Activated effector memory CD4-positive, alpha-beta T cell treated with Interleukin-2 at 50 U/mL for 16 hours (primary cell): ENCODE results near the gene DENND1A.
"Not testable (repeated sequence)": the region's sequence is repeated elsewhere in the genome, so short reads cannot be mapped to it uniquely, and the experiment has no call there.

Experiments
- DNase-seq: peaks from one replicate; pipeline ENCODE4 v3.0.0-alpha.2; 2020

Gene DENND1A

DNA sequence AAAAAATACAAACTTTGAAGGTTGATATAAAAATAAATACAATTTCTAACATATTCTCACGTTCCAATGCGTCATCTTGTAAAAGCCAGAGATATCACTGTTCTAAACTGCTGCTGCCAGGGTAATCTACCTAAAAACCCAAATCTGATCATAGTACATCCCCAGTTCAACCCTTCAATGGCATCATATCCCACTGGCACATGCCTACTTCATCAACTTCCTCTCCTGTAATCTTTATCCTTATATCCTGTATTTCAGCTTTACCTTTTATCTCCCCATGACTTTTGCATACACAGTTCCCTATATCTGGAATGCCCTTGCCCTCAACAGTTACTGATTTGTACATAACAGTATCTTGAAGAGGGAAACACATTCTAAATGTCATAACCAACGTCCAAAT lies 7.5 kb downstream of the DENND1A start:
- no peak for DNase-seq

DNA sequence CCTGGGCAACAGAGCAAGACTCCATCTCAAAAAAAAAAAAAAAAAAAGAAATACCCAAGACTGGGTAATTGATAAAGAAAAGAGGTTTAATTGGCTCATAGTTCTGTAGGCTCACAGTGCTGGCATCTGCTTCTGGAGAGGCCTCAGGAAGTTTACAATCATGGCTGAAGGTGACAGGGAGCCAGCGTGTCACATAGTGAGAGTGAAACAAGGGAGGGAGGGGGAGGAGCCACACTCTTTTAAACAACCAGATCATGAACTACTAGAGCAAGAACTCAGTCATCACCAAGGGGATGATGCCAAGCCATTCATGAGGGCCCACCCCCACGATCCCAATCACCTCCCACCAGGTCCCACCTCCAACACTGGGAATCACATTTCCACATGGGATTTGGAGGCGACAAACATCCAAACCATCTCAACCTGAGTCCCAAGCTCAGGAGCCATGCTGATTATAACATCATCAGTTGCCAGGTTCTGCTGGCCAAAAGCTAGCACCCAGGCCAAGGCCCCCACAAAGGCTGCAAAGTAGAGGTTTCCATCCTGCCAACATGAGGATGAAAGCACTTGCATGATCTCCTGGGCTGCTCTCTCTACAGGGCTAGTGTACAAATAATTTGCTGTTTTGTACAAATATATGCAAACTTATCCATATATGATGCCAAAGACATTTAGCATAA lies 15.3 kb downstream of the DENND1A start:
- no peak for DNase-seq

DNA sequence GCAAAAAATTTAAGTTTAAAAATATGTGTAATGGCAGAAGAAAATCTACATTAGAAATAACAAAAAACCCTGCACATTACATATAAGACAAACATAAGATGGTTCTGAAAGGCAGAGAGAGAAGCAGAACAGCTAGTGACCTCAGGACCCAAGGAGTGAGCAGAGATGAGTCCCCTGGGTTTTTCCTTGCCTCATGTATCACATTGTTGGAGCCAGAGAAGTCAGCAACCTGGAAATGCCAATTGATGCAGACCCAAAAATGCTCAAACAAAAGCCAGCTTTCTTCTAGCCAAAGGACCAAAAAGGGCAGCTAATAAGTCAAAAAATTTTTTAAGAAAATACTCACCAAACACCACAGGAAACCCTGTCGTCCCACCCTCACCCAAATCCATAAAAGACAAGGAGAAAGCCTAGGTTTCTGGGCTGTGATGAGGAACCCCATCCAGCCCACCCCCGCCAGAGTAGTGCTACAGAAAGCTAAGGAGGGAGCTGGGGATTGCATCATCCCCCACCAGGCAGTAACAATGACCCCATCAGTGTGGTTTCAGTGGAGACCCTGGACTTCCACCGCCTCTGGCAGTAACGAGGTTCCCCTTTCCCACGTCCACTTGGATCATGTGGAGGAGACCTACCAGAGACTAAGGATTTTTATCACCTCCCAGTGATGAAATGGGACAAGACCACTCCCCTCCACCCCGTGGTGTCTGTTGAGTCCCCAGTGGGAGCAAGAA lies 17.6 kb downstream of the DENND1A start:
- no peak for DNase-seq

DNA sequence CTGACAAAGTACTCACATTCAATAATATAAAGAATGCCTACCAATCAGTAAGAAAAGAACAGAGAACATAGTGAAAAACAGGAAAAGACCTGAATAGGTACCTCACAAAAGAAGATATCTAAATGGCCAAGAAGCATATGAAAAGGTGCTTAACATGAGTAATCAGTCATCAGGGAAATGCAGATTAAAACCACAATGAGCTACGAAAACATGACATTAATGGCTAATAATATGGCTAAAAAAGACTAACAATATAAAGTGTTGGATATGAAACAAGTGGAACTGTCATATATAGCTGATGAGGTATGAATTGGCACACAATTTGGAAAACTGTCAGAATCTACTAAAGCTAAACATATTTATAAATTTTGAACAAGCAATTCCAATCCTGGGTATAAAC lies 18.9 kb downstream of the DENND1A start:
- DNase-seq, result no peak

DNA sequence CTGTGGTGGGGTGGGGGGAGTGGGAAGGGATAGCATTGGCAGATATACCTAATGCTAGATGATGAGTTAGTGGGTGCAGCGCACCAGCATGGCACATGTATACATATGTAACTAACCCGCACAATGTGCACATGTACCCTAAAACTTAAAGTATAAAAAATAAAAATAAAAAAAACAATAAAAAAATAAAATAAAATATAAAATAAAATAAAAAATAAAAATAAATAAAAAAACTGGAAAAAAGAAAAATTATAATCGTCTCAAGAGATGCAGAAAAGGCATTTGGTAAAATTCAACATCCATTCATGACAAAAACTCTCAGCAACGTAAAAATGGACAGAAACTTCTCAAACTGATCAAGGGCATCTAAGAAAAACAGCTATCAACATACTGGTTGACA lies 20.7 kb downstream of the DENND1A start:
- not testable (repeated sequence) for DNase-seq

DNA sequence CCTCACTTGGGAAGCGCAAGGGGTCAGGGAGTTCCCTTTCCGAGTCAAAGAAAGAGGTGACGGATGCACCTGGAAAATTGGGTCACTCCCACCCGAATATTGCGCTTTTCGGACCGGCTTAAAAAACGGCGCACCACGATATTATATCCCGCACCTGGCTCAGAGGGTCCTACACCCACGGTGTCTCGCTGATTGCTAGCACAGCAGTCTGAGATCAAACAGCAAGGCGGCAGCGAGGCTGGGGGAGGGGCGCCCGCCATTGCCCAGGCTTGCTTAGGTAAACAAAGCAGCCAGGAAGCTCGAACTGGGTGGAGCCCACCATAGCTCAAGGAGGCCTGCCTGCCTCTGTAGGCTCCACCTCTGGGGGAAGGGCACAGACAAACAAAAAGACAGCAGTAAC lies 26.4 kb downstream of the DENND1A start:
- not testable (repeated sequence) for DNase-seq

DNA sequence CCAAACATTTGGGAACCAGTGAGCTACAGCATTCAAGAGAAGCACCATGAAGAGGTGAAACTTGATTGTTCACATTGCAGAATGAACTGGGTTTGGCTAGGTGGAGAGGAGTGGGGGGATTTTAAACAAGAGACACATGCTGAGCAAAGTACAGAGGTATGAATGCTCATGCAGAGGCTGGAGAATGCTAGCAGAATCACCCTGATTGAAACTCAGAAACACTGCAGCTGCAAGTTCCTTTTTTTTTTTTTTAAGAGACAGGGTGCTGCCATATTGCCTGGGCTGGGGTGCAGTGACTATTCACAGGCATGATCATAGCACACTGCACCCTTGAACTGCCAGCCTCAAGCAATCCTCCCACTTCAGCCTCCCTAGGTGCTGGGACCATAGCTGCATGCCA lies 35.1 kb downstream of the DENND1A start:
- DNase-seq, result no peak

DNA sequence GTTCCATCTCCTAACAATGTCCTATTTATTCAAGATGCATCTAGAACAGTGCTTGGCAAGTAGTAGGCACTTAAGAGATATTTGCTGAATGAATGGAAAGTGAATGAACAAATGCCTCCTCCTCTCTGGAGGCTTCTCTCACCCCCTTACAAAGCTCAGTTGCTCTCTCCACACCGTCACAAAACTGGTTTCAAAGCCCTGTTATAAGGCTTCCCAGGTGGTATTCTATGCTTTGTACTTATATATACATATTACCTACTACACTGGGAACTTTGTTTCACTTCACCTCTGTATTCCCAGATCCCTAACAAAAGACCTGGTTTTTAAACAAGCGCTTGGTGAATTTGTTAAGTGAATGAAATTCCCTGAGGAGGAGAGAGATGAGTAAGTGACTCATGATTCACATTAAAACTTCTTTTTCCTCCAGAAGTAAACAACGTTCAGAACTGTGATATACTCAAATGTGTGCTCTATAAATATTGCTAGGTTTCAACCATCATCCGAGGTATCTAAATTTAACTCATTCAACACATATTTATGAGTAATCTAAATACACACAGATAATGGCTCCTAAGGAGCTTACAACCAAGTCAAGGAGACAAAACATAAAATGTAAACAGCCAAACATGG lies 36.0 kb downstream of the DENND1A start:
- no peak for DNase-seq

DNA sequence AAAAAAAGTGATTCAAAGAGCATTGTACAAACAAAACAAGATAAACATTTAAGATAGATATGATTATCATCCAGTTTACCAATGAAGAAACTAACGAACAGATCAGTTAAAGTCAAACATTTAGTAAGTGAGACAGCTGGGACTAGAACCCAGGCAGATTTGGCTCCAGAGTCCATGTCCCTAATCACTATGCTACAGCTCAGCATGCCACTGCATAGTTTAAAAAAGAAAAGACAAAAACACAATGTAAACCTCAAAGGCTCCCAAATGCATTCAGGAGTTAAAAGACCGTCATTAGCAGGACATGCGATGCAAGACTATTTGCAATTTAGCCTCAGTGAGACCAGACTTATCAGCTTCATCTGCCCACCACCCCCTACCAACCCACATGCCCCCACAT lies 36.8 kb downstream of the DENND1A start:
- DNase-seq, result no peak

DNA sequence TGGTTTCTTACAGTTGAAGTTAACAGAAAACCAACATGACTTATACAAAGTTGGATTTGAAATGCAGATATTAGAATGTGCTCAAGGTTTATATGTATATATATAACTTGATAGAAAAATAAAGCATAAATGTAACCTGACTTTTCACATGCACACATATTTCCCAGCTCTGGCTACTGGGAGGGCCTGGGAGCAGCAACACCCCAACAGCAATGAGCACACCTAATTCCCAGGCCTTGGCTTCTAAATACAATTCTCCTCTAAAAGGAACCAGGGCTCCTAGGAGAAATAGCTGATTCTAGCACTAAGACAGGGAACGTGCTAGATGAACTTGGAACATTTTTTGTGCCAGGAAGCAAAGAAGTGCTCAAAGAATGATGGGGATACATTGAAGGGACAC lies 42.1 kb downstream of the DENND1A start:
- no peak for DNase-seq

DNA sequence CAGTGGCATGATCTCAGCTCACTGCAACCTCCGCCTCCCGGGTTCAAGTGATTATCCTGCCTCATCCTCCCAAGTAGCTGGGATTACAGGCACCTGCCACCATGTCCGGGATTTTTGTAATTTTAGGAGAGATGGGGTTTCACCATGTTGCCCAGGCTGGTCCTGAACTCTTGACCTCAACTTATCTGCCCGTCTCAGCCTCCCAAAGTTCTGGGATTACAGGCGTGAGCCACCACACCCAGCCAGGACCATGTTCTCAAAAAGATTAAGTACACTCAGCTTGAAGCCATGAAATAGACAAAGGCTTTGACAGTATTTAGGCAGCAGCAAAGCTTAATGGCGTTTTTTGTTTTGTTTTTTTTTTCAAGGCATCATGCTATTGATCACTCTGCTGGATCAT lies 44.1 kb downstream of the DENND1A start:
- not testable (repeated sequence) for DNase-seq

DNA sequence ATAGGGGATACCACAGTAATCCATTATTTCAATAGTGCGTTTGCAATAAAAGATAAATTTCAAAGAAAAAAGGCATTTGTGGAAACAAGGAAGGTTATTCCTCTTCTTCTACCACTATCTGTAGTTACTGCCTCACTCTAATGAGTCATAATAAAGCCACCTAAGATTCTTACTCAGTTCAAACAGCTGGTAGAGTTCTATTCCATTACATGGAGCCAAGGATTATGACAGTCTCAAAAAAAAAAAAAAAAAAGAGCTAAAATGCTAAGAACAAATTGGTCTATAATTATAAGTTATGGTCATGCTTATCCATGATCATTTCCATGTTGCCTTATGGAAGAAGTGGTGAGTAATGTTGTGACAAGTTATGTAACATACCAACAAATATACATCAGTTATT lies 46.3 kb downstream of the DENND1A start:
- no peak for DNase-seq

DNA sequence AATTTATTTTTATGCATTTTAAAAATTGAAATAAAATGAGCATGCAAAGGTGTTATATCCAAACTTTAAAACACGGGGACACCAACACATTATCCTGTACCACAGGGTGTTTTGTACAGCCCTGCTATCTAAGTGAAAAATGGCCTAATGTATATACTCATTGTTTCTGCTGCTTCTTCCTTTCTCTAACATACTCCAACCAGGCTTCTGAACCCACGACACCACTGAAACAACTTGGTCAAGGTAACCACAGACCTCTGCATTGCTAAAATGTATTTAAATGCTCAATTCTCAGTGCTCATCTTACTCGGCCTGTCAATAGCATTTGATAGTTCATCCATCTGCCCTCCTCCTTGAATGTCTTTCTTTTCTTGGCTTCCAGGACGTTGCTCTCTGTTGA lies 48.3 kb downstream of the DENND1A start:
- no peak for DNase-seq

DNA sequence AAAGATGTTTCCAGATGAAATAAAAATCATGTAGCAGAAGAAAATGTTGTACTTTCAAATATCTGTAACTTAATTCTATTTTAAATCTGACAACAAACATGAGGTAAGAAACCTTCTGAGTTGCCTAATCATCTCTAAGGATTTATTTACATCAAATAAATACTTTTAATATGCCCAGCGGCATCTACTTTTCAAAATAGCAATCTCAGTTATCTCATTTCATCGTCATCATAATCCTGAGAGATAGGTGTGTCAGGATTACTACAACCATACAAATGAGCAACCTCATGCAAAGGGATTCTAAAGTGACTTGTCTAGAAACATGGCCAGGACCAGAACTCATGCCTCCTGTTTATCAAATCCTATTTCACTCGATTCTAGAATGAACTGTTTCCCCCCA lies 49.5 kb downstream of the DENND1A start:
- no peak for DNase-seq

DNA sequence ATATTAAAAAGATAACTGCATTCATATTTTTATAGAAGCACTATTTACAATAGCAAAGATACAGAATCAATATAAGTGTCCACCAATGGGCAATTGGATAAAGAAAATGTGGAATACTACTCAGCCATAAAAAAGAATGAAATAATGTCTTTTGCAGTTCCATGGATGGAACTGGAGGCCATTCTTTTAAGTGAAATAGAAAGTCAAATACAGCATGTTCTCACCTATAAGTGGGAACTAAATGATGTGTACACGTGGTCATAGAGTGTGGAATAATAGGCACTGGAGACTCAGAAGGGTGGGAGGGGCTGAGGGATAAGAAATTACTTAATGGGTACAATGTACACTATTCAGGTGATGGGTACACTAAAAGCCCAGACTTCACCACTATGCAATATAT lies 53.2 kb downstream of the DENND1A start:
- DNase-seq, result no peak

DNA sequence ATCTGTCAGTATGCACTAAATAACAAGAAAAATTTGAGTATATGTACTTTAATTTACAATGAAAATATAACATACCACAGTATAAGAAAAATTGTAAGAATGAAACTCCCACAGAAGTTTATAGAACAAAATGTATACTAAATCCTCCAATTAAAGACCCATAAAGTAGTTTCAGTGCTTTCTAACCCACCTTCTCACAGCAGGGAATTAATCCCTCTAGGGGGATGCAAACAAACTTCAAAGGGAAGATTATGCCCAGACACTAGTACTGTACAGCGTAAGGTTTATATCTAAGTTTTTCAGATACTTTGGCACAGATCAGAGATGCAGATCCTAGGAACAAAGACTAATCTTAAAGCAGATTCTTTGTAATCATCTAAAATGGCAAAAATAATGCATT lies 57.2 kb downstream of the DENND1A start:
- no peak for DNase-seq

DNA sequence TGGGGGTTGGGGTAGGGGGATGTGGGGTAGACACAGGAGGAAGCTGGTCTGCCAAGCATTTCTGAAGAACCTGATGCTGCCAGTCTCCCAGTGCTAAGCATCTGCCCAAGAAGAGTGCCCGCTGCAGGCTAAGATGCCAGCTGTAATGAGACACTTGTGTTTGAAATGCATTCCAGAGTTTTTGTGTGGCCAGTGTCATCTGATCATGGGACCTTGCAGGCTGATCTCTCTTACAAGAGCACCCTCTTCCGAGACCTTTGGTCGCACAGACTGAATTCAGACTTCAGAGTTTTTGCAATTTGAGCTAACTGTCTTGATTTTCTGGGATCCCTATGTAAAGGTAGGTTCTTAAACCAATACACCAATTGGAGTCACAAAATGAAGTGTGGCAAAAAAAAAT lies 58.1 kb downstream of the DENND1A start:
- DNase-seq, result no peak

DNA sequence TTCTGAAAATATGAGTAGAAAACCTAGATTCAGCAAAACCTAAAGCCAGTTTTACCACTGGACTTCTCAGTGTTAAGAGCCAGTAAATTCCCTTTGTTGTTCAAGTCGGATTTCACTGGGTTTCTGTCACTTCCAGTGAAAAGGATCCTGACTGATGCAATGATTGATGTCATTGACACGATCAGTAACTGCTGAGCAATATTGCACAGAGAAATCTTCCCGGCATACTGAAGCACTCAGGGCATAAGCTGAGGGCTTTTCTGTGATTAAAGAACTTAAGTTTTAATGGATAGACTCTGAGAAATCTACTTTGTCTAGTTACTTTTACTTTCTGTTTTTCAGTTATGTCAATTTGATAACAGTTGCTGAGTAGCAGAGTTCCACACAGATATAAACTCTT lies 61.9 kb downstream of the DENND1A start:
- no peak for DNase-seq

DNA sequence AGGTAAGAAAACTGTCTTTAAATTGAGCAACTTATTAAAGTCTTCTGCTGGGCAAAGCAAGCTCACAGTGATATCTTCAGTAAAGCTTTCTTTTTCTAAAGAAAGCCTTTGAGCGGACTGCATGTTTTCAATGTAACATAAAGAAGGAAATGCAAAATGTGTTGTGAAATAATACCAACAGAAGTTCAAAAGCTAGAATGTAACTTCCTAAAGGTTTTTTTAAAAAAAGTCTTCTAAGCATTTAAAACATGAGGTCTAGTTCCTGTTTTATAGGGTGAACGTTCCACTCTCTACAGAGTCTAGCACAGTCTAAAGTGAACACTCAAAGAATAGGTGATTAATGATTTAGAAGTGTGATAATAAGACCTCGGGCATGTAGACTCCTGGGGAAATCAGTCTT lies 62.9 kb downstream of the DENND1A start:
- no peak for DNase-seq

DNA sequence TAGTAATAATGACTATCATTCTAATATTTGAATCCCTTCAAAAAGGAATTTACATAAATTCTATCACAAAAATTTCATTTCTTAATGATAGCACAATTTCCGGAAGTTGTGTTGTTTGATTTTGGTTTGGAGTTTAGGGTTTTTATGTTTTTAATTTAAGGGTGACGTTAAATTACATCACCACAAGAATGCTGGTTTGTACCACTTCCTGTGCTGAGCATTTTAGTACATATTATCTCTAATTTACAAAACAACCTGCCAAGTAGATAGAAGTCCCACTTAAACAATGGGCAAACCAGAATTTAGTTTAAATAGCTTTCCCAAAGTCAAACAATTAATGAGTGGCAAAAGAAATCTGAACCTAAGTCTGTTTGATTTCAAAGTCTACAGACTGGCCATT lies 63.4 kb downstream of the DENND1A start:
- DNase-seq, result no peak

DNA sequence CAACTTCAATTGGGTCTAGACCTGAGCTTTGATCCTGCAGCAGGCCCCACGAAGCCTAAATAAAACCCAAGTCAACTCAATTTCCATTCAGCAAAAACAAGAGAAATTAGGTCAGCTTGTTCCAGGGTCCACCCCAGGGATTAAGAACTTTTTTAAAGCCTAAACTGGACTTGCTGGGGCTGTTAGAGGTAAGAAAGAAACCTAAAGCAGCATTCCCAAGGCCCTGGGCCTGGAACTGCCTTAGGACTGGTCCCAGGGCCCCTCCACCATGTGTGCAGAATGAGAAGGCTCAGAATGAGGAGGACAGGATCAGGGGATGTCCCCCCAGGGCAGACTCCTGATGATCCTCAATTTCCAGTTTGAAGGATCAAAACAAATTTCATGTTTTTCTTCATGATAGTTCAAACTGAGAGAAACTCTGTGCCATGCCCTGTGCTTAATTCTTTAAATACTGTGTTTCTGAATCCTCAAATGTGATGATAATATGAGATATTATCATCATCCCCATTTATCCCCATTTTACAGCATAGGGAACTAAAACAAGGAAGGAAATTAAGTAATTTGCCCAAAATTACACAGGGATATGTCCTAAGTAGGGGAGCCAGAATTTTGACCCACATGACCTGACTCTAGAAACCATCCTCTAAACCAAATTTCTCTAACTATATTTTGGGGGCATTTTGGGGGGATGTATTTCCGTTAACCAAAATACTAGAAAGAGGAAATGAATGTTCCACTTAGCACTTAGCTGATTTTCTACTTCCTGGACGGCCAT lies 64.5 kb downstream of the DENND1A start:
- no peak for DNase-seq

DNA sequence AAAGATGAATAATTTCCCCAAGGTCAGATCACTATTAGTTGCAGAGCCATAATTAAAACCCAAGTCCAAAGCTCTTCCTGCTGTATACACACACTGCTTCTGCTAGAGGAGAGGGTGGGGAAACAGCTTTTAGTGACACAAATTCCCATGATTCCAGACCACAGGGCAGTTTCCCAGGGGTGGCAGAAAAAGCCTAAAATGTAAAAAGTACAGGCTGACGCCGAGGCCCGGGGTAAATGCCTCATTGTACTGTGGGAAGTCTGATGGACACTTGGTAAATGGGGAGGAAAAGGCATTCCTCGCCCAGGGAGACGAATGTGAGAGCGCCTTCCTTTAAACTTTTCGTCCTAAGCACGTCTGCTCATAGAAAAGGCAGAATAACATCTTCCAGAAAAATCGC lies 65.7 kb downstream of the DENND1A start:
- DNase-seq, result no peak

DNA sequence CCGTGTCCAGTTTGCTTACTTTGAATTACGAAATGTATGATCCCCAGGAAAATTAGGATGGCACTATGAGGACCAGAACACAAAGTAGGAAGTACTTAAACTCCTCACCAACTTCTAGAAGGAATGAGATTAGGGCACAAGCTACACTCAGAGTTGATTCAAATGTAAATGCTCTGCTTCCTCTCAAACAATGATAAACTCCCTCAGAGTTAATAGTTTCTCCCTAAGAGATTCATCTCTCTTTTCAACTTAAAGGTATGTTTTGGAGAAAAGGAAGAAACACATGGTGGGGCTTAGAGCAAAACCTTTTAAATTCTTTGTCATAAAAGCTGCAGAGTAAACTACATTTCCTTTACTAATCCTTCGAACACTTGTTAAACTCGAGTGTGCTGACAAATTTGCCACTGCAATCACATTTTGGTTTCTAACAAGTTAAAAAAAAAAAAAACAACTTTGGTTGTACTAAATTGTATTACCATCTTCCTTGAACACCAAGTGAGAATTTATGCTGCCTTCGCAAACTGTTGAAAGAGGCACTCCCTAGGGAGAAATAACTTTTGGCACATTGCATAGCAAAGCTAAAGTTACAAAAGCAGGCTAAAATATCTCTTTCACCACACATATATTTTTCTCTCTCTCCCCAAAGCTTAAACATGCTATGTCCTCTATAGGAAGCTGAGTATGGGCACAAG lies 66.6 kb downstream of the DENND1A start:
- DNase-seq, result no peak
